ENCODE results near the gene SFT2D3. TPM values are rescaled to one million over a fixed set of nuclear protein-coding genes. Genes with fewer than 3 reads are reported as not detected.

Gene SFT2D3
- total and polyA plus RNA-seq, 8 donors = 2.7 to 5.7 (median 3.7) TPM

- WGBS, 2 donors = 77 to 91% methylated on average over 2 of the region's 2 CpGs
- H3K9me3 ChIP-seq = no peaks in the 10 kb centered on the region
- TF ChIP-seq CTCF (IDR thresholded peaks at IDR 0.05) = no peak
- H3K27ac ChIP-seq = no peak overlapping the region
- H3K4me1 ChIP-seq = no peaks in the 10 kb centered on the region
- H3K36me3 ChIP-seq = no peaks in the 10 kb centered on the region
- no peaks in the 10 kb centered on the region for H3K27me3 ChIP-seq
- no peak overlapping the region for H3K4me3 ChIP-seq
- DNase-seq (no peak), FAIRE-seq (no peak), ATAC-seq (no peak)
- intact Hi-C loops (cut with DNase I) = no loop called here
These were observed 10.6 kb upstream of the SFT2D3 start for GRCh38 chr2:127690696-127691095.

GRCh38 chr2:127694986-127695385, 6.3 kb upstream of the SFT2D3 start:
- no peaks in the 10 kb centered on the region for H3K27me3 ChIP-seq
- 88 to 93% methylated on average over 9 of the region's 9 CpGs for WGBS, 2 donors
- no peak for FAIRE-seq
- H3K27ac ChIP-seq = no peak overlapping the region
- no peak for TF ChIP-seq CTCF (IDR thresholded peaks at IDR 0.05)
- H3K36me3 ChIP-seq = no peaks in the 10 kb centered on the region
- no peak overlapping the region for H3K4me3 ChIP-seq
- no peaks in the 10 kb centered on the region for H3K4me1 ChIP-seq
- no peak for DNase-seq
- no peaks in the 10 kb centered on the region for H3K9me3 ChIP-seq
- intact Hi-C loops (cut with DNase I) = no loop called here
- ATAC-seq = peak in 1 of 4 donors; percentile 35

- FAIRE-seq = no peak
These were observed 5.5 kb upstream of the SFT2D3 start for GRCh38 chr2:127695491-127696472.

GRCh38 chr2:127697482-127698180, 3.7 kb upstream of the SFT2D3 start:
- 91 to 92% methylated on average over 21 of the region's 21 CpGs for WGBS, 2 donors

More at GRCh38 chr2:127695491-127696472, 5.5 kb upstream of the SFT2D3 start:
- Histone ChIP-seq H3K36me3 (no peaks in the 10 kb centered on the region), H3K9me3 (no peaks in the 10 kb centered on the region), H3K27me3 (no peaks in the 10 kb centered on the region), H3K4me3 (peak overlapping the region in 2 of 4 donors; percentile 12 to 13), H3K27ac (no peak overlapping the region), H3K4me1 (peaks cover 0 to 5% (median 0%) of the 10 kb centered on the region in 3 donors)
- peak; percentile 62 to 93 (median 76) for ATAC-seq
- WGBS, 2 donors = 23 to 33% methylated on average over 50 to 52 of the region's 52 CpGs
- TF ChIP-seq CTCF (IDR thresholded peaks at IDR 0.05) = peak in 1 of 4 donors; percentile 13
- DNase-seq = peak in 3 of 6 donors; percentile 53 to 64 (median 56)
- intact Hi-C loops (cut with DNase I) = no loop called here

More at GRCh38 chr2:127697482-127698180, 3.7 kb upstream of the SFT2D3 start:
- Histone ChIP-seq H3K4me1 (peaks cover 3 to 8% (median 6%) of the 10 kb centered on the region in 3 donors), H3K36me3 (no peaks in the 10 kb centered on the region), H3K4me3 (no peak overlapping the region), H3K27ac (no peak overlapping the region), H3K27me3 (no peaks in the 10 kb centered on the region), H3K9me3 (no peaks in the 10 kb centered on the region)
- TF ChIP-seq CTCF (IDR thresholded peaks at IDR 0.05) = no peak
- ATAC-seq (no peak), FAIRE-seq (no peak), DNase-seq (no peak)
- intact Hi-C loops (cut with DNase I) = no loop called here

All from pancreas (tissue), 10 donors.